GM21423 (cell line): ENCODE results near the gene MAP3K19.
"Not testable (repeated sequence)": the region's sequence is repeated elsewhere in the genome, so short reads cannot be mapped to it uniquely, and the experiment has no call there.

Source experiments
- ATAC-seq: cut with Tn5 transposase; IDR thresholded peaks from one replicate; pipeline ENCODE4 v1.9.1; 2021; ENCODE audit warnings: mild to moderate bottlenecking, moderate library complexity; ENCODE audit not compliant: unreplicated experiment

The MAP3K19 gene

DNA sequence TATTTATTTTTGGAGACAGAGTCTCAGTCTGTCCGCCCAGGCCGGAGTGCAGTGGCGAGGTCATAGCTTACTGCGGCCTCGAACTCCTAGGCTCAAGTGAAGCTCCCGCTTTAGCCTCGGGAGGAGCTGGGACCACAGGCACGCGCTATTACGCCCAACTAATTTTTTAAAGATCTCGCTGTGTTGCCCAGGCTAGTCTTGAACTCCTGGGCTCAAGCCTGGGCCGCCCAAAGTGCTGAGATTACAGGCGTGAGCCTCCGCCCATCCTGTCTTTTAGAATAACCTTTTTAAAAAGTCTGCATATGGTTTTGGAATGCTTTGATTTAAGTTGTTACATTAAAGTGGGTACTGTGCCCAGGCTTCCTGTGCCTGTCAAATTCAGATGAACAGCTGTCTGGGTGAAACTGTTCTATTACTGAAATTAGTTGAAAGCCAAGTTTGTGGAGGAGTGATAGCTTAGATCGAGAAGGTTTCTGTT lies 5.8 kb upstream of the MAP3K19 start:
- peak; percentile 32 for ATAC-seq

DNA sequence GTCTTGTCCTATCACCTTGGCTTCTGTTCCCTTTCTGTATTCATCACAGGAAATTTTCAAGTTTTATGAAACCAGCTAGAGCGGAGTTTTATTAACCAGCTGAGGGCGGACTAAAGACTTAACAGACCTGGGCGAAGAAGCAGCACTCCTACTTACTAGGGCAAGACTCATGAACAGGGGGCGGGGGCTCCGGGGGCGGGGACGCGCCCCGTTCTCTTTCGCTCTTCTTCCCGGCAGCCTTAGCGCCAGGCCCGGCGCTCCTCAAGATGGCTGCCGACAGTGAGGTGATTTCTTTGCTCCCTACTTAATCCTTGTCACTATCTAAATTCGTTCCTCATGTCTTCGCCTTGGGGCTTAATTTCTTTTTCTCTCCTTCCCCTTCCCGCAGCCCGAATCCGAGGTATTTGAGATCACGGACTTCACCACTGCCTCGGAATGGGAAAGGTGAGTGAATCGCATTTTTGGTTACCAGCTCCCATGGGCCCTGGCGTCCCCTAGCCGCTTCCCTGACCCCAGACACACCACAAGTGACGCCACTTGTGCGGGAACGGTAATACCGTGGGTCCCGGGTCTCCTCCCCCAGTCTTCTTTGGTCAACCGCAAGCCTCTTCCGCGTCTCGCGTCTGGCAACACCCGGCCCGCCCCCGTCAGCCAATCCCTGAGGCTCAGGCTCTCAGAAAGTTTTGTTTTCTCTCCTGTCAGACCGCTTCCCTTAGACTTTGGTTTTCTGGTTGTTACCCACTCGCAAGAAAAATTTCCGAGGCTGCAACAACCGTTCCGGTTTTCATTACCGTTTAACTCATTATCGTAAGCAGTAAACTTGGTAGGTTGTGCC lies 5.0 kb upstream of the MAP3K19 start, which contains the start of gene RAB3GAP1:
Gene RAB3GAP1, plus strand, starts transcription at position 251 of the 835 bp plus-strand sequence. Its CDS starts 16 bp downstream, at position 267.
- peak; percentile 81 for ATAC-seq

DNA sequence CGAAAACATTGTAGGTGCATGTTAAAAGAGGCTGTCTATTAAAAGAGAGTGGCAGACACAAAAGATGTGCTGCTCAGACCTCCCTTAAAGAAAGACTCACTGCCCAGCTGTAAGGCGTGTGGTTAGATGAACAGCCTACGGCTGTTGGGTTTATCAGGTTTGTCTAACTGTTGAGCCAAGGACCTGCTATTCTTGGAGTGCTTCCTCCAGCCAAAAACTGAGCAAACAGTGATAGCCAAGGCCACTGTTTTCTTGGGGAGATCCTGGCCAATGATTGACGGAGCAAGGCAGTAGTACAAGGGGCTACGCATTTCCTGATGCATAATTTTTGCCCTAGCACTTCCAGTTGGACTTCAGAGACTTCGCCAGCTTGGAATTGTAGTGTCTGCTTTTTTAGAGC lies 3.4 kb upstream of the MAP3K19 start:
- no peak for ATAC-seq

DNA sequence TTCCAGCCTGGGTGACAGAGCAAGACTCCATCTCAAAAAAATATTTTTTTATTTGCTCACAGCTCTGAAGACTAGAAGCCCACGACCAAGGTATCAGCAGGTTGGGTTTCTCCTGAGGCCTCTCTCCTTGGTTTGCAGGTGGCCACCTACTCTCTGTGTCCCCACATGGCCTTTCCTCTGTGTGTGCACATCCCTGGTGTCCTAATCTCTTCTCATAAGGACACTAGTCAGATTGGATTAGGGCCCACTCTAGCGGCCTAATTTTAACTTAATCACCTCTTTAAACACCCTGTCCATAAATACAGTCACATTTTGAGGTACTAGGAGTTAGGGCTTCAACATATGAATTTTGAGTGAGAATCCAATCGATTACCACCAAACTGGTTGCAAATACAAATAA lies 2.9 kb upstream of the MAP3K19 start:
- ATAC-seq: no peak

DNA sequence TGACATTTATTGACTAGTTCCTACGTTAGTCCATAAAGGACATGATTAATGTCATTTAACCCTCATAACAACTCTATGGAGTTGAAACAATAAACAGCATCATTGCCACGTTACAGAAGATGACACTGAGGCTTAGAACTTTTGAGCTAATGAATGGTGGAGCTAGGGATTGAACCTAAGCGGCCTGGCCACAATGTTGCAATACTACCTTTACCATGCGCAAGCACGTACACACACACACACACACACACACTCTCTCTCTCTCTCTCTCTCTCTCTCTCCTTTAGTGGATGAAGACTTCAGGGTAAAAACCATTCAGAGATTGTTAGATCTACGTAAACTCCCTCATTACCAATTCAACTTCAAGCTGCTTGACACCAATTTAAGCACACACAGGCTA lies 875 bp upstream of the MAP3K19 start:
- ATAC-seq: no peak

DNA sequence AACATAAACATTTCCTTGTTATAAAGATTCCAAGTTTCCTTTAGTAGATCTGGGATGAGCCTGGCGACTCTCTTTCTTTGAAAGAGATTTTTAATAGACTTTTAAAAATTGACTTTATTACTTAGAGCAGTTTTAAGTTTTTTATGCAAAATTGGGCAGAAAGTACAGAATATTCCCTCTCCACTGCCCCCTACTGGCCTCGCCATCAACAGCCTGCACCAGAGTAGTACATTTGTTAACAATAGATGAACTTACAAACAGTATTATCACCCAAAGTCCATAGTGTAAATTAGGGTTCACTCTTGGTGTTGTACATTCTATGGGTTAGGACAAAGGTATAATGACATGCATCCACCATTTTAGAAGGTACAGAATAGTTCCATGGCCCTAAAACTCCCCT lies 3.9 kb downstream of the MAP3K19 start:
- no peak for ATAC-seq

DNA sequence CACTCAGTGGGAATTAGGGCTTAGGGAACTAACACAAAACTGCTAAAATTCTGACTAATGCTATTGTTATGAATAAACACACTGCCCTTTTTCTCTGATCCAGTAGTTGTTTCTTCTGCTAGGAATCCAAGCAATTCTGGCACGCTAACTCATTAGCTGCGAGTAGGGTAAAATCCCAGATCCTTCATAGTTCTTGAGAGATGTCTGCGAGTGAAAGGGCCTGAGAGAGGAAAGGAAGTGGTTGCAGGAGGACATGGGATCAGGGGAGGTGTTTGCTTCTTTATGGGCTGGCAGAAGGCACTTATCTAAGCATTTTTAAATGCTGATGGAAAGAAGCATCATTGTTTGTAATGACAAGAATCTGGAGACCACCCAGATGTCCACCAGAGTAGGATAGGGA lies 9.4 kb downstream of the MAP3K19 start:
- ATAC-seq: no peak

DNA sequence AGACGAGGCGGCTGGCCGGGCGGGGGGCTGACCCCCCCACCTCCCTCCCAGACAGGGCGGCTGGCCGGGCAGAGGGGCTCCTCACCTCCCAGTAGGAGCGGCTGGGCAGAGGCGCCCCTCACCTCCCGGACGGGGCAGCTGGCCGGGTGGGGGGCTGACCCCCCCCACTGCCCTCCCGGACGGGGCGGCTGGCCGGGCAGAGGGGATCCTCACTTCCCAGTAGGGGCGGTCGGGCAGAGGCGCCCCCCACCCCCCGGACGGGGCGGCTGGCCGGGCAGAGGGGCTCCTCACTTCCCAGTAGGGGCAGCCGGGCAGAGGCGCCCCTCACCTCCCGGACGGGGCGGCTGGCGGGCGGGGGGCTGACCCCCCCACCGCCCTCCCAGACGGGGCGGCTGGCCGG lies 14.0 kb downstream of the MAP3K19 start:
- not testable (repeated sequence) for ATAC-seq

DNA sequence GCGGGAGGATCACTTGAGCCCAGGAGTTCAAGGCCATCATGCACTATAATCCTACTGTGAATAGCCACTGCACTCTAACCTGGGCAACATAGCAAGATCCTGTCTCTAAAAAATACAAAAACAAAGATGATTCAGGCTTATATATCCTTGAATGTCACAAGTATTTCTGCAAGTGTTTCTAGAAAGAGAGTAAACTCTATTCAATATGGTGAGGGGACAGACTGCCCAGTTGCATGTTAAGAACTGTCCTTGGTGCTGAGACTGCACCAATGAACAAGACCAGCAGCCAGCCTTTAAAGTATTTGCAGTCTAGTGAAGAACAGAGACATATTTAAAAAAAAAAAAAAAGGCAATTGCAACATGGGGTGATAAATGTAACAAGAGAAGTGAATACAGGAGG lies 16.4 kb downstream of the MAP3K19 start:
- no peak for ATAC-seq

DNA sequence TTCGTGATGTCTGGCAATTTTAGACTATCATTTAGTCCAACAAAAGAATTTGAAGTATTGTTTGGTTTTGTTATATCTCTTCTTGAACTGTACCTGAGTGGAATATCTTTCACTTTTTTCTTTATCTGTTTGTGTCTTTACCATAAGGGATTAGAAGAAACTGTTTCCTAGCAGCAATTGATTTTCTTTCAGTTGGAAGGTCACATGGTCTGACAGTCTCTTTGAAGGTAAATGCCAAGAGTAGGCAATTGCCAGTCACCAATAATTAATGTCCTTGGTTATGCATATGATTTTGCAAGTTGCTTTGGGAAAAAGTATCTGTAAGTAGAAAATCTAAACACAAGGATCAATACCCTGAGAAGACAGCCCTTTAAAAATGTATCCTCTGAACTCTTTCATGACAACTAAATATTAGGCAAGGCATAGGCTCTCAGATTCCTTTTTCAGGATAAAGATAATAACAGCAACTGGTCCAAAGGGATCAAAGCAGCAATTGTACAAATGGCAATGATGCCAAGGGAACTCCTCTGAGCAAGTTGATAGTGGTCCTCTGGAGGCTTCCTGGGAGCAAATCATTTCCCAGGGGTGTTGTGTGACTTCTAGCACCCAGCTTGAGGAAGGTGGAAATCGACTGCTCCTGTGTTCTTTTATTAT lies 17.6 kb downstream of the MAP3K19 start:
- ATAC-seq: no peak

DNA sequence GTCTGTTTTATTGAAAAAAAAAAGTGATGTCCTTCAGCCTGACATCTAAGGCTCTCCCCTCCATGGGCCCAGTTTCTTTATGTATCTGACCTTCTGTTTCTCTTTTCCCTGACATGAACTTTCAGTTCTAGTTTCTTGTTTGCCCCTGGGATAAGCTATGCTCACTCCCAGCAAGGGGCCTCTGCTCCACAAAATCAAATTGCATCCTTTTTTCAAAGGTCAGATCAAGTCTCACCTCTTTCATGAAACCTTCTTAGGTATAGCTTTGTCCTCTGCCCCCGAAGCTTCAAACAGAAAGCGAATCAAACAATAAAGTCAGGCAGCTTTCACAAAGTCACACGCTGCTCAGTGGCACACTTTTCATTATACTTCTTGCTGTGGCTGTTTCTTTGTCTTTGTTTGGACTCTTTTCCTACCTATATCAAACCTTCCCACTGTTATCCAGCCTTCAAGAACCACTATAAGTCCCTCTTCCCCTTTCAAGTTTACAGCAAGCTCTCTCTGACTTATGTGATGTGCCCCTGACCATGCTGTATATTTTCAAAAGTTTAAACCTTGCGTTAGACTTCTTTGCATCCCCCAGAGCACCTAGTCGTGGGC lies 23.3 kb downstream of the MAP3K19 start:
- ATAC-seq: no peak

DNA sequence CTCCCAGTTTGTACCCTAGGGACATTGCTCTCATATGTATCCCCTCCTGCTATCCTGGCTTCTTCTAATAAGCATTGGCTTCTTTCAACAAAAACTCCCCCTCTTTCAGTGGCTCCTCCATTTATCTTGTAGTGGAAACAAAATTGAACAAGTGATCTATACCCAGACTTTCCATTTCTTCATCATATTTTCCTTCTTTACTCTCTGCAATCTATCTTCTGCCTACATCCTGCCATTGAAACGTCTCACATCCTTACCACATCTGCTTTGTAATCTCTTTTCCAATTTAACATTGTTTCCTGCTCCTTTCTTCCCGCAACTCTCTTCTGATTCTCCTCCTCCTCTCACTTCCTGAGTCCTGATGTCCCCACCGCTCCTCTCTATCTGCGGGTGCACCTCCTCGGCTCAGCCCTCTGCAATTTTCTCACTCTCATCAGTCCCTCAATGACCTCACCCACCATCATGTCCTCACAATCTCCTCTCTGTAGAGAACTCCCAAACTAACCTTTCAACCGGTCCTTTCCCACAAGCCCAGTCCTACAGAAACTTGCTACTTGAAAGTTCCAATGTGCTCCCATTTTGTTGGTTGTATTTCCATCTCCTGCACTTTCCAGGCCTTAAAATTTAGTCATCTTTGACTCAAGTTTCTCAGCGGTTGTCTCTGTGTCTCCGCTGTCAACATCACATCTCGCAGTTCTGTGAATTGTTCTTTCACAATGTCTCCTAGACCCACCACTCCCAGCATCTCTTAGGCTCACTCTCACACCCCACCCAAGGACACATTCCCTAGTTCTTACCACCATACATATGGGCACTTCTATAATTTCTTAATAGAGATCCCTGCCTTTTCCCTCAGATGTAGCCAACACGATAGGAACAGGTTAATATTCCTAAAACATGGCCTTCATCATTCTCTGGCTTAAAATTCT lies 24.0 kb downstream of the MAP3K19 start:
- ATAC-seq: no peak

DNA sequence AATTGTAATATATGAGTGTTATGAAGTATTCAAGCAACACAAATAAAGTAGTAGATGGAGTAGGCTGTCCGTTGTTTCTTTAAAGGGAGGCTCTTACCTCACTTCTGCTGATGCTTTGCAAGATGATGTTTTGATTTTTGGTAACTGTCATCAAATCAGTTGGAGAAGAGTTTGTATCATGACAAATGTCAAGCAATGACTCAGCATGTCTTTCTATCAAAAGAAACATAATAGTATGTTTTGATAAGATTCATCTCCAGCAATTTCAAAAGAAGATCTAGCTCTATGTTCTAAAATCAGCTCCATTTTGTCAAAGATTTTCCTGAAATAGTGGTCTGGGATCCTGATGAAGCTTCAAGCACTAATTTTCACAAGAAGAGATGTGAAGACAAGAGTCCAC lies 25.6 kb downstream of the MAP3K19 start:
- ATAC-seq: no peak

DNA sequence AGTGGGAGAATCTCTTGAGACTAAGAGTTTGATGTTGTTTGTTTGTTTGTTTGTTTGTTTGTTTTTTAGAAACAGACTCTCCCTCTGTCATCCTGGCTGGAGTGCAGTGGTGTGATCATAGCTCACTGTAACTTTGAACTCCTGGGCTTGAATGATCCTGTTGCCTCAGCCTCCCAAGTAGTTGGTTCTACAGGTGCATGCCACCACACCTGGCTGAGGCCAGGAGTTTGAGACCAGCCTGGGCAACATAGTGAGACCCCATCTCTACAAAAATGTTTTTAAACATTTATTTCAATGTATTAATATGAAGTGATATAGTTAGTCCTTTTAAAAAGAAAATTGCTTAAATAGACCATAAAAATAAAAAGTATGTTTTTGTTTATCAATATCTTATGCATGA lies 35.6 kb downstream of the MAP3K19 start:
- no peak for ATAC-seq

DNA sequence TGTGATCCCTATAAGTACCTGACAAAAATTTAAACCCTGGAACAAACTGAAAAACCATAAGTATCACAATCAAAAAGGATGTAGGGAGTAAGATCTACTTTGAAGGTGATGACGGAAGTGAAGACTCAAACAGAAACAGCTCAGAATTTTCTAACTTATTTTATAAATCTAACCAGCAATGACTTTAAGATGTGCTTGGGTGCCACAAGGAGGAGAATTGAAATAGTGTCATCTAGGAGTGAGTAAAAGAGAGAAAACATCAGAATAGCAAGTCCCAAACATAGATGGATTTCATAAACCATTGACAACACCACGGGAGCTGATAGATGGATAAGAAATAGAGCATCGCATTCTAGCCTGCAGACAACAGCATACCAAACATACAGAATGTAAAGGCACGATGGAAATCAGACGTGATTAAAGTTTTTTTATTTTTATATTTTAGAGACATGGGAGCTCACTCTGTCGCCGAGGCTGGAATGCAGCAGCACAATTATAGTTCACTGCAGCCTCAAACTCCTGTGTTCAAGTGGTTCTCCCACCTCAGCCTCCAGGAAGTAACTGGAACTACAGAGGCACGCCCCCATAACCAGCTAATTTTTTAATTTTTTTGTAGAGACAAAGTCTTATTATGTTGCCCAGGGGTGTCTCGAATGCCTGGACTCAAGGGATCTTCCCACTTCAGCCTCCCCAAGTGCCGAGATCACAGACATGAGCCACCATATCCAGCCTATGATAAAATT lies 36.9 kb downstream of the MAP3K19 start:
- no peak for ATAC-seq

DNA sequence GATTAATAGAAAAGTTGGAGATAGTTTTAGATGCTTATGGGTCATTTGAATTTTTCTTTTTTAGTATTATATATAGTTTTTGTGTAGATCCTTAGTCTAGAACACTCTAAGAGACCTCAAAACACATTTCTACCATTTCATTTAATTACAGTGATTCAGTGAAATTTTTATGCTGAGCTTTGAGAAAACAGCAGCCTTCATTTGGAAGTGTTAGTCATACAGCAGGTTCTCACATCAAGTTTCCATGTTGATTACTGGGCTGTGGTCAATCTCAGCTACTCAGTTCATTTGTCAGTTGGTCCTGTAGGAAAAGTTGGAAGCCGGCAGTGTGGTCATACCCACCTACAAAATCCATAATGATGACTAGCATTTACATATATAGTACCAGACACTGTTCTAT lies 37.9 kb downstream of the MAP3K19 start:
- ATAC-seq: no peak

DNA sequence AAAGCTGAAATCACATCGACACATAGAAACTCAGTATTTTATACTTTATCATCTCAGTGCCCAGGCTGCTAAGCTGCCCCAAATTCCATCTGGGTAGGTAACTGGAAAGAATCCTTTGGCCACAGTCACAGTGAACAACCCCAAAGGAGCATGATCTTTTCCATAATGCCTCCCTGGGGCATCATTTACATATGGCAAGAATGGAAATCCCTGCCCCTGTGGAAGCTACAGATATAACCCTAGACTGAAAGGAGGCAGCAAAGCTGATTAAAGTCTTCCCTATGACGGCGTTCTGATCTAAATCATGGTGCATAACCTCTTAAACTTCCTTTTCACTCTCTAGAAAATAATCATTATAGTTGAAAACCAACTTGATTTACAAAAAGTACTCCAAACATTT lies 41.5 kb downstream of the MAP3K19 start:
- ATAC-seq: no peak

DNA sequence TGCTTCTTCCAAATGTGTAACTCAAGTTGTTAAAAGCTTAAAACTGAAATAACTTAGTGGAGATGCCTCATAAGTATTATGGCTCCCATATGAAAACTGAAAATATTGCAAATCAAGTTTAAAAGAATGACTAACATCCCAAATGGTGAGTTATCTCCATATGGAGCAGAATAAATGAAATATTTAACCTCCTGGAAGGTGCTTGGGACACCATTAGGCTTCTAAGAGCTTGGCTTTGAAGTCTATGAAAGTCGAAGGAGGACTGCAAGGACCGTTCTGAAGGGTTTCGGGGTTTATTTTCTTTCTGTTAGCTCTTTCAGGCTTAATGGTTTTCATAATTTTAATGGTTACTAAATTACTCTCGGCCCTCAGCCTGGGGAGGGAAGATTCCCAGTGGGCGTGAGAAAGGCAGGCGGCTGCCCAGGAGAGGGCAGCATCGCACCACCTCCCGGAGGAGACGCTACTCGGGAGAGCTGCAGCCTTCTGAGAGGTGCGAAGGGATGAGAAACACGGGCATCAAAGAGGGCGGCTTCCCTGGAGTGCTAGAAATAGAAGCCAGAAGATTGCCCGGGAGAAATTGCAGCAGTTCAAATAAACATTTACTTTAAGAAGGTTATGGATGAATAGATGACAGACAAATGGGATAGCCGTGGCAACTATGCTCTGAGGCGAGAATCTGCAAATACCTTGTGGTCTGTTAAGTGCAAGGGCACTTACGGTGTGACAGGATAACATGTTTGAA lies 43.1 kb downstream of the MAP3K19 start:
- peak; percentile 88 for ATAC-seq

DNA sequence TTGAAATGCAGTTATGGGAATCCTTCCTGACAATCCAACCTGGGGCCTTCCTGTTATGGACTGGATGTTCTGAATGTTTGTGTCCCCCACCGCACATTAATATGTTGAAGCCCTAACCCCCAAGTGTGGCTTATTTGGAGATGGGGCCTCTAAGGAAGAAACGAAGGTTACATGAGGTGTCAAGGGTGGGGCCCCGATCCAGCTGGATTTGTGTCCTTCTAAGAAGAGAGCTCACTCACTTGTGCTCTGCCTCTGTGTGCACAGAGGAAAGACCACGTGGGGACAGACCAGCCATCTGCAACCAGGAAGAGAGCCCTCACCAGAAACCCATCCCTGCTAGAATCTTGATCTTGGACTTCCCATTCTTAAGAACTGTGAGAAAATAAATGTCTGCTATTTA lies 44.4 kb downstream of the MAP3K19 start:
- no peak for ATAC-seq
